ENCODE measurements around the gene HOXA5. TPM values are rescaled to one million over a fixed set of nuclear protein-coding genes. Genes with fewer than 3 reads are reported as not detected.

HOXA5 gene
- total RNA-seq, 1 donor from 2014 or later: 0.59 TPM

DNA sequence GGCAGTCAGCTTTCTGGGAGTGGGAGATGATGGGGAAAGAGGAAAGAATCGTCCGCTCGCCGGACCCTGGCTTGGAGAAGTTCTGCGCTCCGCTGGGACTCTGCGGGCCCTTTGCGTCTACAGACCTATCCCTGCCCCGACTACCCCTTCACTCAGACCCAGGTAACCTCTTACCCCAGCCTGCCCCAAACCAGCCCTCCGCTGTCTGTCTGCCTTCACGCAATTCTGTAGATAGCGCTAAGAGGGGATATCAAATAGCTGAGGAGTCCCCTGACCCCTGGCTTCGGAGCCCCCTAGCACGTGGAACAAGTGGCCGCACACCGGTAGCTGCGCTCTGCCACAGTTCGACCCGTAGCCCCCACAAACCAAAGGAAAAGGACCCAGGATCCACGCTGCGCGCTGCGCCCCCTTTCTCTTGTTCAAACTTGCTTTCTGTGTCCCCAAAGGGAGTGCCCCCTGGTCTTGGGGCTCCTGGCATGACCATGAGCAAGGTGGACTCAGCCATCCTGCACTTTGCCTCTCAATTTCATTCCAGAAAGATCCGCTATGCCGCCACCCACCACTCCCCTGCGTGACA is 19.9 kb downstream of the HOXA5 start:
- Mint-ChIP-seq H3K9me3 (ENCODE audit: unreplicated experiment) (no peaks in the 10 kb centered on the region), H3K4me1 (ENCODE audit: unreplicated experiment) (peaks cover 31% of the 10 kb centered on the region), H3K36me3 (ENCODE audit: low read depth, unreplicated experiment) (no peaks in the 10 kb centered on the region), H3K4me3 (ENCODE audit: unreplicated experiment) (peak overlapping the region; percentile 19), H3K27me3 (ENCODE audit: unreplicated experiment) (peaks cover 41% of the 10 kb centered on the region), H3K27ac (ENCODE audit: unreplicated experiment) (no peak overlapping the region)
- DNase-seq (ENCODE audit: low spot score): no peak
- TF ChIP-seq, protein P1, sequence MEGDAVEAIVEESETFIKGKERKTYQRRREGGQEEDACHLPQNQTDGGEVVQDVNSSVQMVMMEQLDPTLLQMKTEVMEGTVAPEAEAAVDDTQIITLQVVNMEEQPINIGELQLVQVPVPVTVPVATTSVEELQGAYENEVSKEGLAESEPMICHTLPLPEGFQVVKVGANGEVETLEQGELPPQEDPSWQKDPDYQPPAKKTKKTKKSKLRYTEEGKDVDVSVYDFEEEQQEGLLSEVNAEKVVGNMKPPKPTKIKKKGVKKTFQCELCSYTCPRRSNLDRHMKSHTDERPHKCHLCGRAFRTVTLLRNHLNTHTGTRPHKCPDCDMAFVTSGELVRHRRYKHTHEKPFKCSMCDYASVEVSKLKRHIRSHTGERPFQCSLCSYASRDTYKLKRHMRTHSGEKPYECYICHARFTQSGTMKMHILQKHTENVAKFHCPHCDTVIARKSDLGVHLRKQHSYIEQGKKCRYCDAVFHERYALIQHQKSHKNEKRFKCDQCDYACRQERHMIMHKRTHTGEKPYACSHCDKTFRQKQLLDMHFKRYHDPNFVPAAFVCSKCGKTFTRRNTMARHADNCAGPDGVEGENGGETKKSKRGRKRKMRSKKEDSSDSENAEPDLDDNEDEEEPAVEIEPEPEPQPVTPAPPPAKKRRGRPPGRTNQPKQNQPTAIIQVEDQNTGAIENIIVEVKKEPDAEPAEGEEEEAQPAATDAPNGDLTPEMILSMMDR (IDR thresholded peaks at IDR 0.05; ENCODE audit: unreplicated experiment): no peak

- Mint-ChIP-seq H3K4me1 (ENCODE audit: unreplicated experiment) (peaks cover 34% of the 10 kb centered on the region), H3K4me3 (ENCODE audit: unreplicated experiment) (no peak overlapping the region), H3K27me3 (ENCODE audit: unreplicated experiment) (peaks cover 39% of the 10 kb centered on the region), H3K27ac (ENCODE audit: unreplicated experiment) (no peak overlapping the region), H3K36me3 (ENCODE audit: low read depth, unreplicated experiment) (no peaks in the 10 kb centered on the region), H3K9me3 (ENCODE audit: unreplicated experiment) (no peaks in the 10 kb centered on the region)
- DNase-seq (ENCODE audit: low spot score): no peak
- TF ChIP-seq, protein P1 (IDR thresholded peaks at IDR 0.05; ENCODE audit: unreplicated experiment): no peak
Observed at GRCh38 chr7:27123007-27123476, 20.4 kb downstream of the HOXA5 start.

GRCh38 chr7:27122077-27122910 is 21.2 kb downstream of the HOXA5 start:
- Mint-ChIP-seq H3K27ac (ENCODE audit: unreplicated experiment) (peak overlapping the region; percentile 14), H3K4me1 (ENCODE audit: unreplicated experiment) (peaks cover 37% of the 10 kb centered on the region), H3K27me3 (ENCODE audit: unreplicated experiment) (peaks cover 43% of the 10 kb centered on the region), H3K4me3 (ENCODE audit: unreplicated experiment) (peak overlapping the region; percentile 23), H3K9me3 (ENCODE audit: unreplicated experiment) (no peaks in the 10 kb centered on the region), H3K36me3 (ENCODE audit: low read depth, unreplicated experiment) (no peaks in the 10 kb centered on the region)
- DNase-seq (ENCODE audit: low spot score): no peak
- TF ChIP-seq, protein P1 (IDR thresholded peaks at IDR 0.05; ENCODE audit: unreplicated experiment): no peak

GRCh38 chr7:27121684-27122076 is 21.8 kb downstream of the HOXA5 start:
- DNase-seq (ENCODE audit: low spot score): no peak
- peaks cover 37% of the 10 kb centered on the region for H3K4me1 Mint-ChIP-seq (ENCODE audit: unreplicated experiment)
- H3K27me3 Mint-ChIP-seq (ENCODE audit: unreplicated experiment): peaks cover 46% of the 10 kb centered on the region
- no peaks in the 10 kb centered on the region for H3K9me3 Mint-ChIP-seq (ENCODE audit: unreplicated experiment)
- TF ChIP-seq, protein P1 (IDR thresholded peaks at IDR 0.05; ENCODE audit: unreplicated experiment): no peak
- H3K4me3 Mint-ChIP-seq (ENCODE audit: unreplicated experiment): peak overlapping the region; percentile 23
- H3K36me3 Mint-ChIP-seq (ENCODE audit: low read depth, unreplicated experiment): no peaks in the 10 kb centered on the region
- peak overlapping the region; percentile 14 for H3K27ac Mint-ChIP-seq (ENCODE audit: unreplicated experiment)

DNA sequence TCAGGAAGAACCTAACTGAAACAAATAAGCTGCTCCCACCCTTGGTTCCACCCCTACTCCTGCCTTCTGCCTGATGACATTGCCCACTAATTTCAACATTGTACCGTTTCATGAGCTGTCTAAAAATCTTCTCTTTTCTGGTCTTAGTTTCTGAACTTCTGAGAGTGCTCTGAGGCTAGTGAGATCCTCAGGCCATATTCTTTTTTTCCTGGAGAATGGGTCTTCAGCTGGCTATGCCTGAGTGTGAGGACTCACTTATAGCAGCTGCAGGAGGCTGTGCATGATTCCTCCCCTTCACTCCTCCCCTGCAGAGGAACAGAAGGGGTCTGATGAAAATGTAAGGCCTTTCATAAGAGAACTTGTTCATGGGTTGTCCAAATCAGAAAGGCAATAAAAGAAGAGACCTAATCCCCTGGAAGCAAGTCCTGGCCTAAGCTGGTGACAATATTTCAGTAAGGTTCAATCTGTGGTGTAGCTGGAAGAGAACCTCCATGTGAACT is 24.0 kb downstream of the HOXA5 start:
- Mint-ChIP-seq H3K9me3 (ENCODE audit: unreplicated experiment) (no peaks in the 10 kb centered on the region), H3K27ac (ENCODE audit: unreplicated experiment) (no peak overlapping the region), H3K4me3 (ENCODE audit: unreplicated experiment) (peak overlapping the region; percentile 27), H3K4me1 (ENCODE audit: unreplicated experiment) (peaks cover 35% of the 10 kb centered on the region), H3K36me3 (ENCODE audit: low read depth, unreplicated experiment) (no peaks in the 10 kb centered on the region), H3K27me3 (ENCODE audit: unreplicated experiment) (peaks cover 45% of the 10 kb centered on the region)
- no peak for DNase-seq (ENCODE audit: low spot score)
- TF ChIP-seq, protein P1 (IDR thresholded peaks at IDR 0.05; ENCODE audit: unreplicated experiment): no peak

Data from endothelial cell (in vitro differentiated cells).